Dendritic cell treated with granulocyte-macrophage colony-stimulating factor and Interleukin-4, amounts not matched to agents 40 ng/mL and 50 ng/mL, for 4 days (primary cell): Measurements from ENCODE around the gene FRMD3.
A peak's percentile ranks its signal among the peaks of the same experiment; 100 is the strongest.

Experiments used
- H3K27ac Mint-ChIP-seq: one replicate; pipeline ENCODE4 v1.8.0; 2022; ENCODE audit warnings: mild to moderate bottlenecking, mixed read lengths
- H3K27me3 Mint-ChIP-seq: one replicate; pipeline ENCODE4 v1.8.0; 2022; ENCODE audit warnings: mild to moderate bottlenecking, mixed read lengths
- H3K36me3 Mint-ChIP-seq: one replicate; pipeline ENCODE4 v1.8.0; 2022; ENCODE audit warnings: low read depth, mixed read lengths
- H3K4me1 Mint-ChIP-seq: one replicate; pipeline ENCODE4 v1.8.0; 2022; ENCODE audit warnings: low read depth, mixed read lengths
- H3K4me3 Mint-ChIP-seq: one replicate; pipeline ENCODE4 v1.8.0; 2022; ENCODE audit warnings: mild to moderate bottlenecking, moderate library complexity, mixed read lengths
- H3K9me3 Mint-ChIP-seq: one replicate; pipeline ENCODE4 v1.8.0; 2022; ENCODE audit warnings: mixed read lengths
- intact Hi-C: fragments of 100-400 bp; cut with micrococcal nuclease; formaldehyde crosslinking; loops from one replicate; pipeline ENCODE4 v1.15.0; 2022

FRMD3 gene

GRCh38 chr9:83432104-83432627 lies 106.0 kb downstream of the FRMD3 start:
- H3K9me3 Mint-ChIP-seq, result no peaks in the 10 kb centered on the region
- H3K4me1 Mint-ChIP-seq, result peaks cover 49% of the 10 kb centered on the region
- H3K27ac Mint-ChIP-seq, result peak overlapping the region; percentile 66
- intact Hi-C loops, result loop anchor here (2.0 to 10.0 kb wide), 2 partner anchors 39 to 103 kb away; partner anchors contain the start of gene FRMD3
- H3K4me3 Mint-ChIP-seq, result no peak overlapping the region
- peaks cover 4% of the 10 kb centered on the region for H3K27me3 Mint-ChIP-seq
- peaks cover 5% of the 10 kb centered on the region for H3K36me3 Mint-ChIP-seq

GRCh38 chr9:83431101-83432060 lies 106.8 kb downstream of the FRMD3 start:
- peaks cover 5% of the 10 kb centered on the region for H3K36me3 Mint-ChIP-seq

GRCh38 chr9:83430681-83431080 lies 107.5 kb downstream of the FRMD3 start:
- Mint-ChIP-seq H3K9me3 (no peaks in the 10 kb centered on the region), H3K27me3 (peaks cover 4% of the 10 kb centered on the region), H3K4me1 (peaks cover 59% of the 10 kb centered on the region), H3K36me3 (peaks cover 5% of the 10 kb centered on the region), H3K27ac (no peak overlapping the region), H3K4me3 (no peak overlapping the region)
- intact Hi-C loops, result loop anchor here (10.0 kb wide), 1 partner anchor 104 kb away; the partner anchor contains the start of gene FRMD3

More at GRCh38 chr9:83431101-83432060, 106.8 kb downstream of the FRMD3 start:
- peaks cover 57% of the 10 kb centered on the region for H3K4me1 Mint-ChIP-seq
- no peaks in the 10 kb centered on the region for H3K9me3 Mint-ChIP-seq
- peaks cover 4% of the 10 kb centered on the region for H3K27me3 Mint-ChIP-seq
- H3K27ac Mint-ChIP-seq, result peak overlapping the region; percentile 66
- H3K4me3 Mint-ChIP-seq, result no peak overlapping the region
- intact Hi-C loops, result loop anchor here (2.0 to 10.0 kb wide), 2 partner anchors 39 to 103 kb away; partner anchors contain the start of gene FRMD3

GRCh38 chr9:83429229-83429628 lies 109.0 kb downstream of the FRMD3 start:
- Mint-ChIP-seq H3K4me1 (peaks cover 49% of the 10 kb centered on the region), H3K27me3 (peaks cover 4% of the 10 kb centered on the region), H3K9me3 (no peaks in the 10 kb centered on the region), H3K27ac (peak overlapping the region; percentile 31), H3K4me3 (no peak overlapping the region), H3K36me3 (peaks cover 5% of the 10 kb centered on the region)
- intact Hi-C loops, result no loop called here

GRCh38 chr9:83425240-83425639 lies 113.0 kb downstream of the FRMD3 start:
- Mint-ChIP-seq H3K27ac (no peak overlapping the region), H3K9me3 (no peaks in the 10 kb centered on the region), H3K27me3 (peaks cover 4% of the 10 kb centered on the region), H3K36me3 (no peaks in the 10 kb centered on the region), H3K4me1 (peaks cover 22% of the 10 kb centered on the region), H3K4me3 (no peak overlapping the region)
- intact Hi-C loops, result no loop called here

GRCh38 chr9:83424831-83425230 lies 113.4 kb downstream of the FRMD3 start:
- Mint-ChIP-seq H3K36me3 (no peaks in the 10 kb centered on the region), H3K4me1 (peaks cover 22% of the 10 kb centered on the region), H3K9me3 (no peaks in the 10 kb centered on the region), H3K27ac (no peak overlapping the region), H3K27me3 (peaks cover 4% of the 10 kb centered on the region), H3K4me3 (no peak overlapping the region)
- intact Hi-C loops, result no loop called here

GRCh38 chr9:83423815-83424707 lies 114.1 kb downstream of the FRMD3 start:
- Mint-ChIP-seq H3K4me3 (no peak overlapping the region), H3K27me3 (no peaks in the 10 kb centered on the region), H3K9me3 (no peaks in the 10 kb centered on the region)

GRCh38 chr9:83422527-83422926 lies 115.7 kb downstream of the FRMD3 start:
- H3K27ac Mint-ChIP-seq, result no peak overlapping the region
- H3K4me3 Mint-ChIP-seq, result no peak overlapping the region
- H3K9me3 Mint-ChIP-seq, result no peaks in the 10 kb centered on the region
- no peaks in the 10 kb centered on the region for H3K36me3 Mint-ChIP-seq
- peaks cover 15% of the 10 kb centered on the region for H3K4me1 Mint-ChIP-seq
- no peaks in the 10 kb centered on the region for H3K27me3 Mint-ChIP-seq
- intact Hi-C loops, result no loop called here

More at GRCh38 chr9:83423815-83424707, 114.1 kb downstream of the FRMD3 start:
- intact Hi-C loops, result no loop called here
- H3K36me3 Mint-ChIP-seq, result no peaks in the 10 kb centered on the region
- peaks cover 16% of the 10 kb centered on the region for H3K4me1 Mint-ChIP-seq
- H3K27ac Mint-ChIP-seq, result no peak overlapping the region

GRCh38 chr9:83420486-83420885 lies 117.7 kb downstream of the FRMD3 start:
- Mint-ChIP-seq H3K36me3 (no peaks in the 10 kb centered on the region), H3K27me3 (peaks cover 2% of the 10 kb centered on the region), H3K4me1 (no peaks in the 10 kb centered on the region), H3K9me3 (no peaks in the 10 kb centered on the region), H3K27ac (no peak overlapping the region), H3K4me3 (no peak overlapping the region)
- intact Hi-C loops, result no loop called here

GRCh38 chr9:83419961-83420360 lies 118.2 kb downstream of the FRMD3 start:
- H3K4me1 Mint-ChIP-seq, result no peaks in the 10 kb centered on the region
- intact Hi-C loops, result no loop called here
- no peak overlapping the region for H3K4me3 Mint-ChIP-seq
- peaks cover 2% of the 10 kb centered on the region for H3K9me3 Mint-ChIP-seq
- H3K27me3 Mint-ChIP-seq, result peaks cover 2% of the 10 kb centered on the region
- no peak overlapping the region for H3K27ac Mint-ChIP-seq
- no peaks in the 10 kb centered on the region for H3K36me3 Mint-ChIP-seq

GRCh38 chr9:83418283-83418682 lies 119.9 kb downstream of the FRMD3 start:
- H3K9me3 Mint-ChIP-seq, result peaks cover 9% of the 10 kb centered on the region
- H3K27me3 Mint-ChIP-seq, result peaks cover 2% of the 10 kb centered on the region
- no peak overlapping the region for H3K4me3 Mint-ChIP-seq
- no peak overlapping the region for H3K27ac Mint-ChIP-seq
- intact Hi-C loops, result no loop called here
- no peaks in the 10 kb centered on the region for H3K36me3 Mint-ChIP-seq
- H3K4me1 Mint-ChIP-seq, result no peaks in the 10 kb centered on the region

- no peak overlapping the region for H3K4me3 Mint-ChIP-seq
- H3K4me1 Mint-ChIP-seq, result no peaks in the 10 kb centered on the region
- H3K9me3 Mint-ChIP-seq, result peaks cover 16% of the 10 kb centered on the region
- intact Hi-C loops, result no loop called here
- H3K36me3 Mint-ChIP-seq, result no peaks in the 10 kb centered on the region
- H3K27me3 Mint-ChIP-seq, result peaks cover 2% of the 10 kb centered on the region
- H3K27ac Mint-ChIP-seq, result no peak overlapping the region
These were observed 124.8 kb downstream of the FRMD3 start for GRCh38 chr9:83413367-83413766.

- intact Hi-C loops, result no loop called here
- H3K27ac Mint-ChIP-seq, result no peak overlapping the region
- peaks cover 6% of the 10 kb centered on the region for H3K36me3 Mint-ChIP-seq
These were observed 127.5 kb downstream of the FRMD3 start for GRCh38 chr9:83410701-83411100.

More at GRCh38 chr9:83410701-83411100, 127.5 kb downstream of the FRMD3 start:
- Mint-ChIP-seq H3K4me3 (no peak overlapping the region), H3K27me3 (no peaks in the 10 kb centered on the region), H3K4me1 (peaks cover 21% of the 10 kb centered on the region), H3K9me3 (peaks cover 29% of the 10 kb centered on the region)
